Heart left ventricle (tissue), 13 donors: Measurements from ENCODE around the gene ITGB6.

Experiments used
- POLR2A ChIP-seq, 2 donors: fragments of 450-650 bp; IDR thresholded peaks; one replicate each; pipeline ENCODE4 v1.6.1; 2017; ENCODE audit warnings: antibody characterized with exemption in 2 of 2, mild to moderate bottlenecking in 2 of 2, moderate library complexity in 2 of 2
- TF ChIP-seq, protein P1 (sequence below), 12 donors: fragments of 200-600 bp; sonication (generic) in 4 of 12; IDR thresholded peaks; one replicate each; pipeline versions ENCODE4 v1.5.0 to v1.8.0; 2018 to 2022; ENCODE audit warnings: antibody characterized with exemption in 12 of 12, mild to moderate bottlenecking in 5 of 12
- donor health status: ischemic (EF 13 %, LVEDD 7.1; RV severe dilation, severe dysfunction).
- donor health status: DM: no; HTN: yes; CAD: no.
- donor health status: DM: no; HTN: no; CAD: no.
- donor health status: ischemic (EF 25% LVEDD 6.9; RV normal size, moderate dysfunction).
- donor health status: ischemic (EF 25% LVEDD 5.7; RV mildly dilated, moderate dysfunction).
- donor health status: ischemic (EF 35%, LVEDD 5.7; RV mildly dilated, moderate dysfunction).
- donor health status: nonischemic (EF 11% LVEDD 7.7; RV severe dilation, severe dysfunction).
- donor health status: DM: yes; HTN: yes; CAD: no.
- donor health status: PGD.
- donor health status: ischemic (EF 29% LVEDD 5.4; RV normal size, mild dysfunction).
- donor health status: nonischemic (EF 23%, LVEDD 6.1; RV moderate dilation, normal function).

DNA sequence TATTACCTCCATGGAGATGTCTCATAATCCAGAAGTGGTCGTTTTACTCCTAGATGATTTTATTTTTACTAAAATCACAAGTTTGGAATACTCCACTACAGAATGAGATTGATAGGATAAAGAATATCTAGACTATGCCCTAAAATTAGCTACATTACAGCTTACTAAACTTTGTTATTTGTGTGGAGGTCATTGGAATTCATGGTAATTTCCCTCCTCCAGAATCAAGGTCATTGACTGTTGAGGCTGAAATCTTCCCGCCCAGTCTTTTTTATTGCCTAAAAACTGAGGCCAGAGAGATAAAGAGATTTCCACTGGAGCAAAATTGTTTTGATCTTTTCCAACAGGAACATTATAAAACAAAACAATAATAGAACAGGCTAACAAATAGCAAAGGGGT is 35.0 kb downstream of the ITGB6 start:
- TF ChIP-seq, protein P1, sequence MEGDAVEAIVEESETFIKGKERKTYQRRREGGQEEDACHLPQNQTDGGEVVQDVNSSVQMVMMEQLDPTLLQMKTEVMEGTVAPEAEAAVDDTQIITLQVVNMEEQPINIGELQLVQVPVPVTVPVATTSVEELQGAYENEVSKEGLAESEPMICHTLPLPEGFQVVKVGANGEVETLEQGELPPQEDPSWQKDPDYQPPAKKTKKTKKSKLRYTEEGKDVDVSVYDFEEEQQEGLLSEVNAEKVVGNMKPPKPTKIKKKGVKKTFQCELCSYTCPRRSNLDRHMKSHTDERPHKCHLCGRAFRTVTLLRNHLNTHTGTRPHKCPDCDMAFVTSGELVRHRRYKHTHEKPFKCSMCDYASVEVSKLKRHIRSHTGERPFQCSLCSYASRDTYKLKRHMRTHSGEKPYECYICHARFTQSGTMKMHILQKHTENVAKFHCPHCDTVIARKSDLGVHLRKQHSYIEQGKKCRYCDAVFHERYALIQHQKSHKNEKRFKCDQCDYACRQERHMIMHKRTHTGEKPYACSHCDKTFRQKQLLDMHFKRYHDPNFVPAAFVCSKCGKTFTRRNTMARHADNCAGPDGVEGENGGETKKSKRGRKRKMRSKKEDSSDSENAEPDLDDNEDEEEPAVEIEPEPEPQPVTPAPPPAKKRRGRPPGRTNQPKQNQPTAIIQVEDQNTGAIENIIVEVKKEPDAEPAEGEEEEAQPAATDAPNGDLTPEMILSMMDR (IDR thresholded peaks at IDR 0.05) = no peak
- TF ChIP-seq POLR2A (IDR thresholded peaks at IDR 0.05) = no peak
